ENCODE data around the gene ARHGDIG.
"Not testable (repeated sequence)": the region's sequence is repeated elsewhere in the genome, so short reads cannot be mapped to it uniquely, and the experiment has no call there.

The ARHGDIG gene

GRCh38 chr16:263944-264343 lies 16.4 kb upstream of the ARHGDIG start:
- no peak for DNase-seq (ENCODE audit: low read depth, low spot score)

GRCh38 chr16:264440-264951 lies 15.9 kb upstream of the ARHGDIG start:
- no peak for DNase-seq (ENCODE audit: low read depth, low spot score)

- no peak for DNase-seq (ENCODE audit: low read depth, low spot score)
Measured at GRCh38 chr16:265002-265529, 15.3 kb upstream of the ARHGDIG start.

GRCh38 chr16:265711-266110 lies 14.7 kb upstream of the ARHGDIG start:
- no peak for DNase-seq (ENCODE audit: low read depth, low spot score)

- DNase-seq (ENCODE audit: low read depth, low spot score): no peak
Measured at GRCh38 chr16:266258-267164, 13.9 kb upstream of the ARHGDIG start.

GRCh38 chr16:267562-267961 lies 12.8 kb upstream of the ARHGDIG start:
- DNase-seq (ENCODE audit: low read depth, low spot score): not testable (repeated sequence)

GRCh38 chr16:268141-269053 lies 12.0 kb upstream of the ARHGDIG start:
- DNase-seq (ENCODE audit: low read depth, low spot score): no peak

- DNase-seq (ENCODE audit: low read depth, low spot score): no peak
Measured at GRCh38 chr16:269061-269796, 11.2 kb upstream of the ARHGDIG start.

GRCh38 chr16:270381-271255 lies 9.8 kb upstream of the ARHGDIG start:
- no peak for DNase-seq (ENCODE audit: low read depth, low spot score)

GRCh38 chr16:272633-273546 lies 7.5 kb upstream of the ARHGDIG start:
- no peak for DNase-seq (ENCODE audit: low read depth, low spot score)

- no peak for DNase-seq (ENCODE audit: low read depth, low spot score)
Measured at GRCh38 chr16:273547-274421, 6.6 kb upstream of the ARHGDIG start.

- no peak for DNase-seq (ENCODE audit: low read depth, low spot score)
Measured at GRCh38 chr16:275041-275641, 5.2 kb upstream of the ARHGDIG start.

GRCh38 chr16:275786-276232 lies 4.6 kb upstream of the ARHGDIG start, which contains the start of gene RGS11:
TSS of gene RGS11 (minus strand) at chr16:275944. CDS start at chr16:275911, 33 bp downstream.
- no peak for DNase-seq (ENCODE audit: low read depth, low spot score)

- DNase-seq (ENCODE audit: low read depth, low spot score): no peak
Measured at GRCh38 chr16:276426-277077, 3.8 kb upstream of the ARHGDIG start.

GRCh38 chr16:278863-279366 lies 1.5 kb upstream of the ARHGDIG start:
- no peak for DNase-seq (ENCODE audit: low read depth, low spot score)

GRCh38 chr16:279531-279930 lies 860 bp upstream of the ARHGDIG start:
- DNase-seq (ENCODE audit: low read depth, low spot score): no peak

GRCh38 chr16:280005-280460 lies 358 bp upstream of the ARHGDIG start:
- no peak for DNase-seq (ENCODE audit: low read depth, low spot score)
